Transverse colon (tissue), 4 donors: ENCODE results near the gene HBG1.

Source experiments
- EP300 ChIP-seq: sonication (generic); formaldehyde crosslinking; IDR thresholded peaks from one replicate; pipeline ENCODE4 v1.6.1; 2017; ENCODE audit warnings: antibody characterized with exemption, low read depth
- POLR2A ChIP-seq: fragments of 450-650 bp; IDR thresholded peaks from one replicate; pipeline ENCODE4 v1.6.1; 2016; ENCODE audit warnings: antibody characterized with exemption, mild to moderate bottlenecking, moderate library complexity
- POLR2AphosphoS5 ChIP-seq, 3 donors: sonication (generic); formaldehyde crosslinking; IDR thresholded peaks; one replicate each; pipeline ENCODE4 v1.6.1; 2016; ENCODE audit warnings: antibody characterized with exemption in 3 of 3
- TF ChIP-seq, protein P1 (sequence below), 5 experiments: fragments of 200-600 bp in 3 of 5; fragments of 450-650 bp in 2 of 5; sonication (generic) in 3 of 5; IDR thresholded peaks; 1 replicate in 2 of 5; 2 replicates in 3 of 5; pipeline ENCODE4 v1.5.1; 2016 to 2017; ENCODE audit warnings: antibody characterized with exemption in 5 of 5, inconsistent platforms in 3 of 5, mild to moderate bottlenecking in 2 of 5, moderate library complexity in 1 of 5

DNA sequence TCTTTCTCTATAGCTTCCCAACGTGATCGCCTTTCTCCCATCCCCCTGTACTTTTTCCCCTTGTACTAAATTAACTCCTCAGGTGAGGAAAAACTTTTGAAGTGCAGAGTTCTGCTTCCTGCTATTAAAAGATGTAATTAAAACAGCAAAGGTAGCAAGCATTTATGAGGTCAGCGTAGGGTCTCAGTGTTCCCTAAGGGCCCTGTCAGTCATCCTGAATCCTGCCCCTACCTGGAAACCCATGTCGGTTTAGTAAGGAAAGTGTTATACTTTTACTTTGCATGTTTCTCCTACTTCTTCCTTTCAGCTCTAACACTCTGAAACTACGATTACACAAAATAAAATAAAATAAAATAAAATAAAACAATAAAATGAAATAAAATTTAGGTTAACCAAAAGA lies 21.5 kb downstream of the HBG1 start:
- no peak for TF ChIP-seq POLR2AphosphoS5 (IDR thresholded peaks at IDR 0.05)
- TF ChIP-seq, protein P1, sequence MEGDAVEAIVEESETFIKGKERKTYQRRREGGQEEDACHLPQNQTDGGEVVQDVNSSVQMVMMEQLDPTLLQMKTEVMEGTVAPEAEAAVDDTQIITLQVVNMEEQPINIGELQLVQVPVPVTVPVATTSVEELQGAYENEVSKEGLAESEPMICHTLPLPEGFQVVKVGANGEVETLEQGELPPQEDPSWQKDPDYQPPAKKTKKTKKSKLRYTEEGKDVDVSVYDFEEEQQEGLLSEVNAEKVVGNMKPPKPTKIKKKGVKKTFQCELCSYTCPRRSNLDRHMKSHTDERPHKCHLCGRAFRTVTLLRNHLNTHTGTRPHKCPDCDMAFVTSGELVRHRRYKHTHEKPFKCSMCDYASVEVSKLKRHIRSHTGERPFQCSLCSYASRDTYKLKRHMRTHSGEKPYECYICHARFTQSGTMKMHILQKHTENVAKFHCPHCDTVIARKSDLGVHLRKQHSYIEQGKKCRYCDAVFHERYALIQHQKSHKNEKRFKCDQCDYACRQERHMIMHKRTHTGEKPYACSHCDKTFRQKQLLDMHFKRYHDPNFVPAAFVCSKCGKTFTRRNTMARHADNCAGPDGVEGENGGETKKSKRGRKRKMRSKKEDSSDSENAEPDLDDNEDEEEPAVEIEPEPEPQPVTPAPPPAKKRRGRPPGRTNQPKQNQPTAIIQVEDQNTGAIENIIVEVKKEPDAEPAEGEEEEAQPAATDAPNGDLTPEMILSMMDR (IDR thresholded peaks at IDR 0.05): no peak
- no peak for TF ChIP-seq POLR2A
- no peak for TF ChIP-seq EP300
